H9 (cell line): ENCODE data around the gene BTBD8. TPM values are rescaled to one million over a fixed set of nuclear protein-coding genes. Genes with fewer than 3 reads are reported as not detected.
"Not testable (repeated sequence)": the region's sequence is repeated elsewhere in the genome, so short reads cannot be mapped to it uniquely, and the experiment has no call there.

ENCODE experiments used
- DNase-seq: peaks from one replicate; pipeline ENCODE4 v3.0.0-alpha.2; 2017
- H2AFZ ChIP-seq: one replicate; pipeline ENCODE4 v1.6.1; 2013; ENCODE audit warnings: mild to moderate bottlenecking, low read length, control low read depth, moderate library complexity
- H2AK5ac ChIP-seq: 2 replicates; pipeline ENCODE4 v1.6.1; 2013; ENCODE audit warnings: low read length, control low read depth, mixed read lengths; ENCODE audit not compliant: insufficient read length
- H2BK120ac ChIP-seq: one replicate; pipeline ENCODE4 v1.6.1; 2013; ENCODE audit warnings: low read depth, mild to moderate bottlenecking, low read length, control low read depth, inconsistent platforms; ENCODE audit not compliant: poor library complexity, severe bottlenecking
- H2BK12ac ChIP-seq: 2 replicates; pipeline ENCODE4 v1.6.1; 2013; ENCODE audit warnings: low read length, control low read depth, mixed read lengths, low read depth; ENCODE audit not compliant: insufficient read length
- H2BK15ac ChIP-seq: 2 replicates; pipeline ENCODE4 v1.6.1; 2013; ENCODE audit warnings: low read depth, low read length, control low read depth
- H2BK20ac ChIP-seq: one replicate; pipeline ENCODE4 v1.6.1; 2013; ENCODE audit warnings: low read depth, mild to moderate bottlenecking, low read length, control low read depth, inconsistent platforms; ENCODE audit not compliant: poor library complexity, severe bottlenecking
- H2BK5ac ChIP-seq: 2 replicates; pipeline ENCODE4 v1.6.1; 2013; ENCODE audit warnings: low read length, control low read depth, mixed read lengths; ENCODE audit not compliant: insufficient read length
- H3K14ac ChIP-seq: 2 replicates; pipeline ENCODE4 v1.6.1; 2013; ENCODE audit warnings: low read length, control low read depth; ENCODE audit not compliant: insufficient read depth
- H3K18ac ChIP-seq: 2 replicates; pipeline ENCODE4 v1.6.1; 2013; ENCODE audit warnings: low read depth, mild to moderate bottlenecking, mixed read lengths, low read length, control low read depth; ENCODE audit not compliant: insufficient read length
- H3K23ac ChIP-seq: 2 replicates; pipeline ENCODE4 v1.6.1; 2013; ENCODE audit warnings: low read length, control low read depth, mixed read lengths, low read depth; ENCODE audit not compliant: insufficient read length
- H3K23me2 ChIP-seq: 2 replicates; pipeline ENCODE4 v1.6.1; 2013; ENCODE audit warnings: low read depth, mild to moderate bottlenecking, mixed read lengths, low read length, control low read depth; ENCODE audit not compliant: insufficient read length, poor library complexity, severe bottlenecking
- H3K27ac ChIP-seq: 2 replicates; pipeline ENCODE4 v1.5.1; 2013; ENCODE audit warnings: low read length, control low read depth, mixed read lengths, low read depth; ENCODE audit not compliant: insufficient read length
- H3K27me3 ChIP-seq: 2 replicates; pipeline ENCODE4 v1.6.1; 2013; ENCODE audit warnings: low read length, control low read depth, inconsistent platforms; ENCODE audit not compliant: insufficient read depth
- H3K4ac ChIP-seq: 2 replicates; pipeline ENCODE4 v1.6.1; 2013; ENCODE audit warnings: low read depth, mild to moderate bottlenecking, control low read depth, inconsistent platforms, low read length, moderate library complexity
- H3K4me1 ChIP-seq: 2 replicates; pipeline ENCODE4 v1.6.1; 2013; ENCODE audit warnings: low read length, control low read depth, inconsistent platforms; ENCODE audit not compliant: insufficient read depth
- H3K4me2 ChIP-seq: 2 replicates; pipeline ENCODE4 v1.6.1; 2013; ENCODE audit warnings: low read length, control low read depth, mixed read lengths; ENCODE audit not compliant: insufficient read length, insufficient read depth
- H3K56ac ChIP-seq: 2 replicates; pipeline ENCODE4 v1.6.1; 2013; ENCODE audit warnings: low read depth, mild to moderate bottlenecking, mixed read lengths, low read length, control low read depth; ENCODE audit not compliant: insufficient read length
- H3K79me1 ChIP-seq: 2 replicates; pipeline ENCODE4 v1.6.1; 2013; ENCODE audit warnings: low read depth, mild to moderate bottlenecking, moderate library complexity, low read length, control low read depth, inconsistent platforms; ENCODE audit not compliant: insufficient read depth, poor library complexity, severe bottlenecking
- H3K79me2 ChIP-seq: 2 replicates; pipeline ENCODE4 v1.6.1; 2013; ENCODE audit warnings: low read length, control low read depth, inconsistent platforms; ENCODE audit not compliant: insufficient read depth
- H3K9ac ChIP-seq: 2 replicates; pipeline ENCODE4 v1.6.1; 2013; ENCODE audit warnings: low read length, control low read depth, mixed read lengths; ENCODE audit not compliant: insufficient read length; ENCODE audit errors: extremely low read depth
- H3K9me3 ChIP-seq: one replicate; pipeline ENCODE4 v1.6.1; 2013; ENCODE audit warnings: low read depth, low read length, inconsistent platforms; ENCODE audit not compliant: control insufficient read depth
- H3T11ph ChIP-seq: one replicate; pipeline ENCODE4 v1.6.1; 2013; ENCODE audit warnings: mild to moderate bottlenecking, low read length, control low read depth, inconsistent platforms
- H4K20me1 ChIP-seq: one replicate; pipeline ENCODE4 v1.6.1; 2013; ENCODE audit not compliant: control insufficient read depth, insufficient read length, insufficient read depth
- H4K5ac ChIP-seq: 2 replicates; pipeline ENCODE4 v1.6.1; 2013; ENCODE audit warnings: low read depth, mild to moderate bottlenecking, mixed read lengths, low read length, control low read depth; ENCODE audit not compliant: insufficient read length
- H4K8ac ChIP-seq: replicated peaks from 2 replicates; pipeline ENCODE4 v1.6.1; 2013; ENCODE audit warnings: low read length, control low read depth, mixed read lengths, low read depth; ENCODE audit not compliant: insufficient read length
- H4K91ac ChIP-seq: 2 replicates; pipeline ENCODE4 v1.6.1; 2013; ENCODE audit warnings: low read depth, mild to moderate bottlenecking, moderate library complexity, mixed read lengths, low read length, control low read depth; ENCODE audit not compliant: insufficient read length
- H3K27ac Mint-ChIP-seq, 3 experiments: 2 replicates in 2 of 3; 3 replicates in 1 of 3; pipeline ENCODE4 v1.8.0; 2020 to 2021; ENCODE audit warnings: mixed read lengths in 3 of 3, mild to moderate bottlenecking in 1 of 3, moderate library complexity in 1 of 3
- H3K27me3 Mint-ChIP-seq: 2 replicates; pipeline ENCODE4 v1.8.0; 2021; ENCODE audit warnings: low read depth, mild to moderate bottlenecking, moderate library complexity, mixed read lengths
- H3K36me3 Mint-ChIP-seq, 3 experiments: 2 replicates in 2 of 3; 3 replicates in 1 of 3; pipeline ENCODE4 v1.8.0; 2020 to 2021; ENCODE audit warnings: low read depth in 3 of 3, mixed read lengths in 3 of 3; ENCODE audit not compliant: insufficient read depth in 1 of 3
- H3K4me1 Mint-ChIP-seq, 2 experiments: 2 replicates each; pipeline ENCODE4 v1.8.0; 2020; ENCODE audit warnings: mixed read lengths in 2 of 2
- H3K4me3 Mint-ChIP-seq, 2 experiments: 2 replicates in 1 of 2; 3 replicates in 1 of 2; pipeline ENCODE4 v1.8.0; 2020 to 2021; ENCODE audit warnings: mild to moderate bottlenecking in 2 of 2, mixed read lengths in 2 of 2, moderate library complexity in 1 of 2
- H3K9me3 Mint-ChIP-seq, 2 experiments: 2 replicates in 1 of 2; 3 replicates in 1 of 2; pipeline ENCODE4 v1.8.0; 2020; ENCODE audit warnings: mild to moderate bottlenecking in 2 of 2, mixed read lengths in 2 of 2, moderate library complexity in 1 of 2
- CTCF ChIP-seq: fragments of 200-600 bp; sonication (generic); conservative IDR thresholded peaks from 3 replicates; pipeline ENCODE4 v1.8.0; 2021; ENCODE audit warnings: antibody characterized with exemption, mild to moderate bottlenecking
- WGBS: extraction: QIAGEN DNeasy Blood & Tissue Kit; methylation state at CpG from one replicate; pipeline ENCODE4 v1.1.7; 2013; ENCODE audit warnings: missing lambda C conversion rate, low lambda C conversion rate, mixed read lengths; ENCODE audit not compliant: insufficient read length; ENCODE audit errors: extremely low coverage; 5-methylcytosine and 5-hydroxymethylcytosine counted together
- total RNA-seq: library from RNA; stranded (reverse); gene quantifications from 2 replicates; pipeline ENCODE4 v1.2.1, GENCODE V29; 2021

The BTBD8 gene
- total RNA-seq, 1 experiment from 2014 or later: 1.4 TPM

- Mint-ChIP-seq H3K36me3 (no peaks in the 10 kb centered on the region), H3K9me3 (peaks cover 0 to 2% of the 10 kb centered on the region in 2 experiments; a peak in 1 of 5 replicates), H3K4me1 (peaks cover 6 to 7% of the 10 kb centered on the region in 2 experiments; a peak in 3 of 4 replicates), H3K27ac (no peak overlapping the region), H3K4me3 (no peak overlapping the region), H3K27me3 (no peaks in the 10 kb centered on the region)
- TF ChIP-seq CTCF: no peak
- Histone ChIP-seq H2AFZ (no peak overlapping the region), H3K27ac (no peak overlapping the region), H2AK5ac (no peak overlapping the region), H3K79me1 (no peaks in the 10 kb centered on the region), H4K20me1 (no peaks in the 10 kb centered on the region), H3K23me2 (peaks cover 3% of the 10 kb centered on the region), H2BK15ac (no peak overlapping the region), H3T11ph (no peak overlapping the region), H4K5ac (no peak overlapping the region), H3K79me2 (no peaks in the 10 kb centered on the region), H3K9me3 (no peaks in the 10 kb centered on the region), H3K14ac (no peak overlapping the region), H4K91ac (no peak overlapping the region), H3K4me2 (no peak overlapping the region), H3K56ac (no peak overlapping the region), H3K23ac (no peak overlapping the region), H3K18ac (no peak overlapping the region), H3K4ac (no peak overlapping the region), H3K4me1 (no peaks in the 10 kb centered on the region), H3K9ac (no peak overlapping the region), H2BK12ac (no peak overlapping the region), H3K27me3 (no peaks in the 10 kb centered on the region), H2BK20ac (no peak overlapping the region), H2BK5ac (no peak overlapping the region), H2BK120ac (no peak overlapping the region), H4K8ac (no peak overlapping the region)
- DNase-seq: no peak
- no CpG with 5 or more reads among the region's 5 CpGs for WGBS
Measured at GRCh38 chr1:92076363-92076762, 3.8 kb upstream of the BTBD8 start.

GRCh38 chr1:92078077-92078476 is 2.1 kb upstream of the BTBD8 start:
- H3K79me1 ChIP-seq, H3K27ac Mint-ChIP-seq, H3K9me3 ChIP-seq, H4K5ac ChIP-seq, H3K4me2 ChIP-seq, H4K20me1 ChIP-seq, H3K27me3 ChIP-seq, H3K23me2 ChIP-seq, H2BK15ac ChIP-seq, H2BK20ac ChIP-seq, DNase-seq, H3K9me3 Mint-ChIP-seq, H3K27ac ChIP-seq, H3K9ac ChIP-seq, H3K4me3 Mint-ChIP-seq, H3K79me2 ChIP-seq, H3K4me1 Mint-ChIP-seq, H2AFZ ChIP-seq, H3T11ph ChIP-seq, H2AK5ac ChIP-seq, H3K18ac ChIP-seq, H4K91ac ChIP-seq, H3K4me1 ChIP-seq, H3K27me3 Mint-ChIP-seq, H2BK12ac ChIP-seq, H3K23ac ChIP-seq, H4K8ac ChIP-seq, H2BK120ac ChIP-seq, H2BK5ac ChIP-seq, H3K4ac ChIP-seq, H3K14ac ChIP-seq, H3K56ac ChIP-seq, H3K36me3 Mint-ChIP-seq: not testable (repeated sequence)
- no CpG with 5 or more reads among the region's 8 CpGs for WGBS
